SH-SY5Y (cell line): ENCODE results near the gene TIAM2.

ENCODE experiments used
- GATA2 ChIP-seq: IDR thresholded peaks from 2 replicates; pipeline ENCODE4 v1.6.1; 2011; ENCODE audit warnings: mild to moderate bottlenecking, low read depth, low read length
- GATA3 ChIP-seq: IDR thresholded peaks from 2 replicates; pipeline ENCODE4 v1.6.1; 2011; ENCODE audit warnings: low read depth, mild to moderate bottlenecking, low read length, moderate library complexity

- TF ChIP-seq GATA2 (no peak), GATA3 (no peak)
These were observed 178.4 kb downstream of the TIAM2 start for GRCh38 chr6:155173488-155173887.
